HPDE6-E6E7 (cell line): Measurements from ENCODE around the gene MAB21L4.

ENCODE experiments used
- DNase-seq: peaks from one replicate; pipeline ENCODE4 v3.0.0; 2011; ENCODE audit warnings: missing footprints; ENCODE audit errors: extremely low spot score

Gene MAB21L4

DNA sequence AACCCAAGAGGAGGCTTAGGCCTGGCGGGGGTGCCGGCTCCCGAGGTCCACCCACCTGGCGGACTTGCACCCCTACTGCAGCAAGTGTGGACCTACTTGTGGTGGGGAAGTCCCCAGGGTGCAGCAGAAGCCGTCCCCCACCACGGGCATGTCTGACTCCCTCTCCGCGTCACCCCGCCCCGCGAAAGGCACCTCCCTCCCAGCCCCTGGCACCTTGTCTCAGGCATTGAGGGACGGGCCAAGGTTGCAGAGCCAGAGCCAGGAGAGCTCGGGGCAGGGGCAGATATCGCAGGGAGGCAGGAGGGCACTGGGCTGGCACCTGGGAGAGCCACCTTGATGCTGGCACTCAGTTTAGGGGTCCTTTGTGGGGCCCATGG lies 29.2 kb upstream of the MAB21L4 start:
- no peak for DNase-seq

- no peak for DNase-seq
Measured at GRCh38 chr2:240922982-240923537, 27.1 kb upstream of the MAB21L4 start.

- DNase-seq, result no peak
Measured at GRCh38 chr2:240922245-240922981, 26.5 kb upstream of the MAB21L4 start.

DNA sequence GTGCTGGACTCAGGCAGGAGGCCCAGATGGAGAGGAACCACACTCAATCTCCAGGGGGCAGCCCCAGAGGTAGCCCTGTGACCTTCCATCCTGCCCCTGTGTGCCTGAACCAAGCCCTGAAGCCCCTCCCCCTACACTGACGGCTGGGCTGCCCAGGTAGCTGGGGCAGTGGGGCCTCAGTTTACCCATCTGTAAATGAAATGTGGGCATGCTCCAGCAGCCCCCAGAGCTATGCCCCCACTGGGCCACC lies 26.0 kb upstream of the MAB21L4 start:
- DNase-seq, result no peak

DNA sequence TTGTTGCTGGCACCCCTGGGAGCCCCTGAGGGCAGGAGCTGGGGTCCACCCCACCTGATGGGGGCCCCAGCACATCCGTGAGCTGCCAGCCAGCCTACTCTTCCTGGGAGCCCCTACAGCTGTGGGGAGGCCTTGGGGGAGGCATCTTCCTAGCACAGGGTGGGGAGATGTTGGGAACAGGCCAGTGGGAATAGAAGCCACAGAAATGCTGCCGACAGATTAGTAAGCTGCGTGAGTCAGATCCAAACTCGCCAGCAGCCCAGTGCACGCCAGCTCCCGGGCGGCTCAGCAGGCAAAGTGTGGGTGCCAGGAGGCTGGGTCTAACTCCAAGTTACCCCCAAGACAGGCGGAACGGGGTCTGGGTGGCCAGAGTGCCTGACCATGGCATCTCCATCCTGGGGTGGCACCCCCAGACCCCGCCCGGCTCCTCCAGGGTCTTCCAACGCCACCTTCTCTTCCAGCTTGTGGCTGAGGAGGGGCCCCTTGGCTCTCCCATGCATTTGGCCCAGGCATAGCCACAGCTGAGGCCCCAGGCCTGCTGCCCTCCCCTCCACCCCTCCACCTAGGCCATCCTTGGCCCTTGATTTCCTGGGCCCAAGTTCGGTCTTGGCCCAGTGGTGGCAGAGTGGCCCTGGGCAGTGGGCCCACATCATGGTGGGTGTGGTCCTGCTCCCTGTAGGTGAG lies 25.5 kb upstream of the MAB21L4 start:
- DNase-seq, result peak; percentile 79

DNA sequence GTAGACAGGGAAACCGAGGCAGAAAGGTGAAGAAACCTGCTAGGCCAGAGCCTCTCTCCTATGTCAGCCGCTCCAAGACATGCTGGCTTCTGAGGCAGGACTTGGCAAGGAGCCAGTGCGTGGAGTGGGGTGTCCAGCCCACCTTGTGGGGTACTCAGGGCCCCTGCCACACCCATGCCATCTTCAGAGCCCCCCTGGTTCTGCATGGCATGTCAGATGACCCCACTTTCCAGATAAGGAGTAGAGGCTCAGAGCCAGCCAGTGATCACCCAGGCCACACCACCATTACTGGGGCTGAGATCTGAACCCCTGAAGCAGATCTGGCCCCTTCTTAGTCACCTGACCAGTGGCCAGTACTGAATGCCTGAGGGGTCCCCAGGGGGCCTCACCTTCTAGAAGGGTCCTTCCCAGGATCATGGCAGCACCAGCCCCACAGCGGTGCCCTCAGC lies 24.9 kb upstream of the MAB21L4 start:
- no peak for DNase-seq

- no peak for DNase-seq
Measured at GRCh38 chr2:240919786-240920782, 24.1 kb upstream of the MAB21L4 start.

GRCh38 chr2:240919161-240919781 lies 23.3 kb upstream of the MAB21L4 start:
- no peak for DNase-seq

DNA sequence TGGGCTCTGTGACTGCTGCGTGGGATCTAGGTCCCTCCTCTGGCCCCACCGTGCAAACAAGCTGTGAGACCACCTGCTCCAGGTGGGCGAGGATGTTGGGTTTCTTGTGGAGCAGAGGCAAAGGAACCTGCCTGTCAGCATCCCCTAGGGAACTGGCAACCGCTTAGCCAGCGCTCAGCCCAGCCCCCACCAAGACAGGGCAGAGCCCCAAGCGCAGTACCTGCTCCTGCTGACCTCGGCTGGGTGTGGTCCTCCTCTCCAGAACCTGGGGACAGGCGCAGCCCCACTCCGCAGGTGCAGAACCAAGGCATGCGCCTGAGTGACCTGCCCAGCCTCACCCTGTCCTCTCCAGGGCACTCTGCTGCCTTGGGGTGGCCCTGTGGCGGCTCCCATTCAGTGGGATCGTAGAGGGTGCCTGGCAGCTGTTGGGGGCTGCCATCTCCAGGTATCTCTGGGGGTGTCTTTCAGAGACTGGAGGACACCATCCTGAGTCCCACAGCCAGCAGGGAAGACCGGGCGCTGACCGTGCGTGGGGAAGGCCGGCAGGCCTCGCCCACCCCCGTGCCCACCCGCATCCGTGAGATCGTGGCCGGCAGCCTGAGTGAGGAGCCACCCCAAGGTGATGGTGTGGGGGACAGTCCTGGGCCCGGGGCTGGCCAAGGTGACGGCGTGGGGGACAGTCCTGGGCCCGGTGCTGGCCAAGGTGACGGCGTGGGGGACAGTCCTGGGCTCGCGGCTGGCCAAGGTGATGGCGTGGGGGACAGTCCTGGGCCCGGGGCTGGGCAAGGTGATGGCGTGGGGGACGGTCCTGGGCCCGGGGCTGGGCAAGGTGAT lies 22.5 kb upstream of the MAB21L4 start:
- no peak for DNase-seq

GRCh38 chr2:240917684-240918257 lies 21.8 kb upstream of the MAB21L4 start:
- DNase-seq, result no peak

- DNase-seq, result no peak
Measured at GRCh38 chr2:240917009-240917683, 21.2 kb upstream of the MAB21L4 start.

DNA sequence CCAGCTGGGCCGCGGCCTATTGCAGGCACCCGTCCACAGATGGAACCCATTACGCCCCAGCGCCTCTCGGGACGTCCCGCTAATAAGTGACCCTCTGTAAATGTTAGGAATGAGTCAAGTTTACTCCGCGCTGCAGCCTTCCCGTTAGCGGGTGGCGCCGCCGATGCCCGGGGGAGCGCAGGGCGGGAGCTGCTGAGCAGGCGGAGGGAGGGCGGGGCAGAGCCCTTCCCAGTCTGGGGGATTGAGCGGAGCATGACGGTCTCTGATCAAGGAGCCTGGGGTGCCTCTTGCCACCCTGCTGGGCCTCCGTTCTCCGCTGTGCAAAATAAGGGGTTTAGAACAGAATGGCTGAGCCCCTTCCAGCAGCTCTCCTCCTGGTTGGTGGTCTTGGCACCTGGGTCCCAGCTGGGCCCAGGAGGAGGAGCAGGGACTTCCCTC lies 20.6 kb upstream of the MAB21L4 start:
- no peak for DNase-seq

DNA sequence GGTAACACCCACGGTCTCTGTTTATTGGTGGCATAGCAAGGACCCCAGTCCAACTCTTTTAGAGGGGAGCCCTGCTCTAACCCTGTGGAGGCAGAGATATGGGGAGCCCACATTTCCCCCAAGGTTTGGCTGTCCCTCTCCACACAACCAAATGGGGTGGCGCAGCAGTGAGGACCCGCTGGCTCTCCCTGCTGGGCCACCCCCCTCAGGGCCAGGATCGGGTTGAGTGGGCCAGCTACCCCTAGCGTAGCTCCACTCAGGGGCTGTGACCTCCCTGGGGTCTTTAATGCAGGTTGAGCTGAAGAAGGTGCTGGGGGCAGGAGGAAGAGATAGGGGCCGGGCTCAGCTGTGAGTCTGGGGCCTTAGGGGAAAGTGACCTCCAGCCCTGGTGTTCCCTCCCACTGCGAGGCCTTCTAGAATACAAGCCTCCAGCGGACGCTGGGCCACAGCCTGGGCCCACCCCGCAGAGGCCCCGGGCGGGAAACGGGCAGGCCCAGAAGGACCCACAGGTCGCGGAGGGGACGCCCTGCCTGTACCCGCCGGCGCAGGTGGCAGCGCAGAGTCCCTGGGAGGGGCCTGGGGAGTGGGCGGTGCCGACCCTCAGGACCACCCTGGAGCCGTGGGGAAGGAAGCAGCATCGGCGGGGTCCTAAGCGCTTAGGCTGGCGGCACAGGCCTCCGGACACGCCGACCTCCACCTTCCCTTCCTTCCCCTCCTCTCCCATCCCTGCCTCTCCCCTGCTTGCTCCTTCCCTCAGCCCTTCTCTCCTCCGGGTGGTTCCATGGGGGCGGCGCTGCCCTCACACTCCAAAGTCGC lies 19.8 kb upstream of the MAB21L4 start:
- no peak for DNase-seq

DNA sequence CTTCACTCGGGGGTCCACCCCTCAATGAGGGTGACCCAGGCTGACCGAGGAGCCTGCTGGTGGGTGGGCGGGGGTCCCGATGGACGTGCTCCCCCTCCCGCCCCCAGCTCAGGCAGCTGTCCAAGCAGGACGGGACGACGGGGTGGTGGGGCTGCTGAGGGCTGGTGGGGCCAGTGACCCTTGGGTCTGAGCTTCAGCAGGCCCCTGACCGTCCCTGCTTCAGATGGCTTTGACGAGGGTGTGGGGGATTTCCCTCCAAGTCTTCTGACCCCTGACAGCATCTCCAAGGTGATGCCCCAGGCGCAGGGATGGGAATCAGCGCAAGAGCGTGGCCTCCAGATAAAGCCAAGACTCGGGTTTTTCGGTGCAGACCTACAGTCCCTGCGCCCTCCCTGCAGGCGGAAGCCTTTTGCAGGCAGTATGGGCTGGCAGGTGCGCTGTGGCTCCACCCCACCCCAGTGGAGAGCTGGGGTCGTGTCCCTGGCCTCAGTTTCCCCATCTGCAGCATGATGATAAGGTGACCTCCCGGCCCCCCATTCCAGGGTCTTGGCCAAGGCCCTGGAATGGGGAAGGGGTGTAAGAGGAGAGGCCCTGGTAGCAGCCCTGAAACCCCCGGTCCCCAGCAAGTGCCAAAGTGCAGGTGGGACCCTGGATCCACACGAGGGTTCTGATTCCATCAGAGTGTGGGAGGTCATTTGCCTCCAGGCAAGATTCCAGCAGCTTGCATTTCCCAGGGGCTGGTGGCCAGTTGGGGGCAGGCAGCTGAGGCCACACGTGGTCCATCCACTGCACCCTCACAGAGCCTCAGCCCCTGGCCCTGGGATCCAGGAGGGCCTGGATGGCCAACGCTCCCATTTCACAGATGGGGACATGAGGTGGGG lies 18.9 kb upstream of the MAB21L4 start:
- DNase-seq, result no peak

GRCh38 chr2:240913810-240914644 lies 18.1 kb upstream of the MAB21L4 start:
- DNase-seq, result no peak

DNA sequence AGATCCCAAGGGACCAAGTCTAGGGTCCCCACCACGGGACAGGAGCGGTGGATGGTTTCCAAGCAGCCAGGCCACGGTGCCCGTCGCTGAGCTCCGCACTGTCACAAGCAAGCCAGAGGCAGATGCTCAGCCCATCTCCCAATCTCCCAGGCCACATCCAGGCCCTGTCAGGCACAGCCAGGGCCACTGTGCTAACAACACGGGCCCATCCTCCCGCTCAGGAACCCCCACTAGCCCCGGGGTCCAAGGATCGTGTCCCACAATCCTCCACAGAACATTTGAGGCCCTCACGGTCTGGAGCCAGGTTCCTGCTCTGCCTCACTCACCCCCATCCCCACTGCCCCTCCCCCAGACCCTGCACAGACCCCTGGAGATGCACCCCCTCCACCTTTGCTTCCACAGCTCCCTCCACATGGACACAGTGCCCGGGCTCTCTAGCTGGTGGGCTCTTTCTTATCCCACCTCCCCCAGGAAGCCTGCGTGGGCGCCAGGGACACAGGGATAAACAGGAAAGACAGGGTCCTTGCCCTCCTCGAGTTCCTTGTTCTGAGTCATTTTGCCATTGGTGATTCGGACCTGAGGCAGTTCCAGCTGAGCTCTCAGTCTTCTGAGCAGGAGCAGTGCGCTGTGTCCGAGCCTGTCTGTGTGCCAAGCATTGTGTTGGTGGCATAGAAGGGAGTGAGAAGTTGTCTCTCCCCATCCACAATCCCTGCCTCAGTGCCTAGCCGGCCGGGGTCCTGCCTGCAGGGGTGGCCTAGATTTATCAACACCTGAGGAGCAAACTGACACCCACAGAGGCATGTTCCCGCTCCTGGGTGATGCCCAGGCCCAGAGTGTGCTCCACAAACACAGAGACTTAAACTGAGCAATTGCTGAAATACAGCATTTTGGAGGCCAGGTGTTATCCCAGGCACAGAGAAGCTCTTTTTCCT lies 17.2 kb upstream of the MAB21L4 start:
- DNase-seq, result no peak
